Amygdala (tissue), 56 donors: ENCODE results near the gene IGIP.

ENCODE experiments used
- DNase-seq, 56 donors: peaks; one replicate each; lab custom pipeline; 2025; lab: John Stamatoyannopoulos, UW

IGIP gene

DNA sequence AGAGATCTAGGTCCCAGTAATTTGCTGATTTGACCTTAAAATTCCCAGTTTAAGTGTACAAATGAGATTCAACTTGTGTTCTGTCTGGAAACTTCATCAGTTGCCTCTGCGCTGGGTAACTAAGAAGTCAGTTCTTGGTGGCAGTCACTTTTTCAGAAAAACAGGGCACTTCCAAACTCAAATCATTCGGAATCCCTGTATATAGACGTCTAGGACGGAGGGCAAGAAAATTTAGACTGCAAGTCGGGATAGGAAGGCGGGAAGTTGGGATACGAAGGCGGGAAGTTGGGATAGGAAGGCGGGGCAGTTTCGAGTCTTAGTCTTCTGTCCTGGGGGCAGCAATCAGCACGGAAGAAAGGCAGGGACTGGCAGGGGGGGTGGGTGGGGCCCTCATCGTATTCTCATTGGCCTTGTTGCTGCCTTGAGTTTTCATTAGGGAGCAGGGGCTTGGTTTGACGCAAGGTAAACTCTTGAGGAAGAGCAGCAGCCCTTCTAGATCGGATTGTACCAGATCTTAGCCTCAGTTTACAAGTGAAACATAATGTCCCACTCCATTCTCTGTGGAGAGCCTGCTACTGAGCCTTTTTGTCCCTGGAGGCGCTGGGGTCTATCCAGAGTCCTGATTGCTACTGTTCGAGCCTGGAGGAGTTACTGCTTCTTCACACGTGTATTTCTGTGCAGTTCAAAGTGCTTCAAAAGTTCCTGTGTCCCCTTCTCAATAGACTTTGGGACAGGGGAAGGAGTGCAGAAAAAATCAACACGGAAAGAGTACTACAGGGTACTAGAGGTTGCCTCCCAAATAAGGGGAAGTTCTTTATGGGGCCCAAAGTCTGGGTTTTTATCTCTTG, 14.5 kb upstream of the IGIP start:
- DNase-seq = no peak

DNA sequence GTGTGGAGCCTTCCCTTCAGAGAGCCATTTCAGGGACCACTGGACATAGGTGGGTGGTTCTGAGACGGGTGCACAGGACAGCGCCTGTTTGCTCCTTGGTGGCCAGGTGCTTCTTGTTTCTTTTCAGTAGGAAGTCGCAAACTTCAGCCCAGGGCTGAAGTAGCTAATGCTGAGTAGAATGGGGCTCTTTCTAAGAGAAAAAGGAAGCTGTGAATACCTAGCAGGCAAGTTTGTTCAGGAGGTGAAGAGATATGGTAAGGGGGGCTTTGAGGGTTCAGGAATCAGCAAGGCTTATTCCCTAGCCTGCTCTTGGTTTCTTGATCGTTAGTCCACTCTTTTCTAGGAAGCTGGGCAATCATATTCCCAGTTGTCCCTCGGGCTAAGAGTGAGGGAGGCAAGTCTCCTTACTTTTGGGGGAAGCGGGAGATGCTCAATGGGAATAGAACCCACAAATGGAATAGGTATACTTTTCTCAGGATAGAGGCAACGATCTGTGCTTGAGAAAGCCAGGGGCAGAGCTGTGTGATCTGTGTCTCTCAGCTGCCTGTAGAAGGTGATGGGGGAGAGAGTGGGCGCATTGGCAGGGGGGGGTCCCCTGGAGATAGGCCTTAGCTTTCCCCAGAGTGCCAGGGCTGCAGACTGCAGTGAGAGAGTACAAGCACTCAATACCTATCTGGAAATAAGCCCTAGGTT, 13.7 kb upstream of the IGIP start:
- no peak for DNase-seq

DNA sequence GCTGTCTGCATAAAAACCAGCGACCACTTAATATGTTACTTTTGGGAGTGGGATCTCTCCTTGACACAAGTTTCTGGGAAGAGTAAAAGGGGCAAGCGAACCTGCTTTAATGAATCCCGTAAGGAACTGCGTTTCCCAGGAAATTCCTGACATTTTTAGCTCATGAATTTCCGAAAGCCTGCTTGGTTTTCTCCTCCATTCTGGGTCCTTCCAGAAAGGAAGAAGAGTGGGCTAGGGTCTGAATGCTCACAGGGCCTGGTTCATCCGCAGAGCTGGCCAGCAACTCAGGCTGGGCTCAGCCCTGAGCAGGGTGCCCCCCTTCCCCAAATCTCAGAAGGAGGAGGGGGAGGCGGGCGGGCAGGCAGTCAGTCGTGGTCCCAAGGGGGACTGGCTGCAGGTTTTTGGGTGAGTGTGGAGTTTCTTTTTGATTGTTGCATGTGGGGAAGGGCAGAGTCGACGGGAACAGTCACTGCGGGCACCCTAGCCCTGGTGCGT, 13.0 kb upstream of the IGIP start:
- no peak for DNase-seq

DNA sequence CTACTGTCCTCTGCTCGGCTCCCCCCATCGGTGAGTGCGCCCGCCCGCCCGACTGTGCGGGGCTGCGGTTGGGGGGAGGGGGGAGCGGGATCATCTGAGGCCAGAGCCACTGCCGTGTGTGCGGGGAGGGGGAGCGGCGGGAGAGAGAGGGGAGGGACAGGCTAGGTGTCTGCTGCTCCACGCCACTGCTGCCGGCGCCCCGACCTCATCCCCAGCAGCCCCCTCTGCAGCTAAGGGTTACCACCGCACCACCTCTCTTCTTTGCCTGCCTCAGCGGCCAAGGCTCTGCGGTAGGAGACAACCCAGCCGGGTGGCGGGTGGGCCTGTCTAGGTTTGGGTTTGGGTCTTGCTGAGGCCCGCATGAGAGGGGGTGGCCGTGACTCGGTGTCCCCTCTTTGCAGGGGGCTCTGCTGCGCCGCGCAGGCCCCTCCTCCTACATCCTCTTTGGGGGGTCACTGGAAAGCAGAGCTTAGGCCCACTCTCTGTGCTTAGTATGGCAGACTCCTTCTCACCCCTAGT, 12.5 kb upstream of the IGIP start:
- peak in 9 of 56 donors; percentile 8 to 57 (median 24) for DNase-seq

DNA sequence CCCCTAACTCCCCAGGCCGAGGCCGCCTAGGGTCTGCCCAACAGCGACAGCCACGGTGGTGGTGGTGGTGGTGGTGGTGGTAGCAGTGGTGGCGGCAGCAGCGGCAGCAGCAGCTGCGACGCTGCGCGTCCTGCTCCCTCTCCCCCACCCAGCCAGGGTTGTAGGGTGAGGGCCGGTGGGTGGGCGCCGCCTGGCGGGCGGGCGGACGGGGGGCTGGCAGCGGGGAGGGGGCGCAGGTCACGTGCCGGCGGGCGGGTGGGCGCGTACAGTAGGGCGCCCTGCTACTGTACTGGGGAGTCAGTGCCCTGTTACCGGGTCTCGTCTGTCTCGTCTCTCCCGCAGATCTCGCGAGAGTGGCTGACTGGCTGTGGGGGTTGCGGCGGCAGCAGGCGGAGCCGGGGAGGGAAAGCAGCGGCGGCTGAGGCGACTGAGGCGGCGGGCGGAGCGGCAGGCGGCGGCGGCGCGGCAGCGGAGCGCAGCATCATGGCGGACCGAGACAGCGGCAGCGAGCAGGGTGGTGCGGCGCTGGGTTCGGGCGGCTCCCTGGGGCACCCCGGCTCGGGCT, 12.0 kb upstream of the IGIP start, which contains the start of gene PURA:
Gene PURA, plus strand, starts transcription at position 411 of the 565 bp plus-strand sequence. Its CDS starts 73 bp downstream, at position 484.
- DNase-seq = peak in 54 of 56 donors; percentile 28 to 88 (median 78)

DNA sequence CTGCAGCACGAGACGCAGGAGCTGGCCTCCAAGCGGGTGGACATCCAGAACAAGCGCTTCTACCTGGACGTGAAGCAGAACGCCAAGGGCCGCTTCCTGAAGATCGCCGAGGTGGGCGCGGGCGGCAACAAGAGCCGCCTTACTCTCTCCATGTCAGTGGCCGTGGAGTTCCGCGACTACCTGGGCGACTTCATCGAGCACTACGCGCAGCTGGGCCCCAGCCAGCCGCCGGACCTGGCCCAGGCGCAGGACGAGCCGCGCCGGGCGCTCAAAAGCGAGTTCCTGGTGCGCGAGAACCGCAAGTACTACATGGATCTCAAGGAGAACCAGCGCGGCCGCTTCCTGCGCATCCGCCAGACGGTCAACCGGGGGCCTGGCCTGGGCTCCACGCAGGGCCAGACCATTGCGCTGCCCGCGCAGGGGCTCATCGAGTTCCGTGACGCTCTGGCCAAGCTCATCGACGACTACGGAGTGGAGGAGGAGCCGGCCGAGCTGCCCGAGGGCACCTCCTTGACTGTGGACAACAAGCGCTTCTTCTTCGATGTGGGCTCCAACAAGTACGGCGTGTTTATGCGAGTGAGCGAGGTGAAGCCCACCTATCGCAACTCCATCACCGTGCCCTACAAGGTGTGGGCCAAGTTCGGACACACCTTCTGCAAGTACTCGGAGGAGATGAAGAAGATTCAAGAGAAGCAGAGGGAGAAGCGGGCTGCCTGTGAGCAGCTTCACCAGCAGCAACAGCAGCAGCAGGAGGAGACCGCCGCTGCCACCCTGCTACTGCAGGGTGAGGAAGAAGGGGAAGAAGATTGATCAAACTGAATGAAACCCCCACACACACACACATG, 11.2 kb upstream of the IGIP start:
- DNase-seq = peak in 24 of 56 donors; percentile 14 to 73 (median 52)

DNA sequence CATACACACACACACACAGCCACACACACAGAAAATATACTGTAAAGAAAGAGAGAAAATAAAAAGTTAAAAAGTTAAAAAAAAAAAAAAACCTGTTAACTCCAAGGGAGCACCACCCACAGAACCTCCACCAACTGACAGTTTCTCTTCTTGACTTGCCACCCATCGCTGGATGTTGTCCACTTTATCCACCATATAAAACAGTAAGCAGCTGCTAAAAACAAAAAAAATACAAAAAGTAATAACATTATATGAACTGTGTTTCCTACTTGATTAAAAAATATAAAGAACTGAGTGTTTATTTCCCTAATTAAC, 10.6 kb upstream of the IGIP start:
- no peak for DNase-seq

DNA sequence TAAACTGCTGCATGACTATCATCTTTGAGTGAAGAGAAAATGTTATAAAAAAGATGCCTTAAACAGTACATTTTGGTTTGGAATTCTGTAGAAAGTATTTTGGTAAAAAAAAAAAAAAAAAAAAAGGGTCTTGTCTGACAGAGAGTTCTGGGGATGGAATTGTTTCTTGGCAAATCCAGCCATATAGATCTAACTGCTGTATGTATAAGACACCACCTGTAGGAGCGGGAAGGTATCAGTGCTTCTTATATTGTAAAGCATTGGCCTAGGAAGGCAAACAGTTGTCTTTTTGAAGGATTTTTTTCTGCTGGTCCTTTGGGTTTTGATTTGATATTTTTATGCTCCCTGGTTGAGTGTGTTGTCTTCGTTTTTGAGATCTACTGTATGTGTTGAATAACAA, 9.0 kb upstream of the IGIP start:
- DNase-seq = no peak

DNA sequence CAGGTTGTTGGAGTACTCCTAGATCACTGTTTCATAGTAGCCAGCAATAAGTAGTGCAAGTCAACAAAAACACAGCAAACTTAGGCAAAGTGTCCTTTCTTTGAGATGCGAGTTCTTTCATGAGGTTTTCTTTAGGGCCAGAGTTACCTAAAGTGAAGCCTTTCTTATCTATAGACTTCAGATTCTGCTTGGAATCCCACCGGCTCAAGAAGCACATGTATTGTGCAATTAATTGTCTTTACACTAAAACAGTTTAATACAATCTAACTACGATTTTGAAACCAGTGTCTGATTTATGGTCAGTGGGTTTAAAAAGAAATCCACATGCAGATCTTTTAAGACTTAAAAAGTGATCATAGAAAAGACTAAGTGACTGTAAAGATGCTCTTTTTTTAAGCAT, 8.2 kb upstream of the IGIP start:
- DNase-seq = no peak

DNA sequence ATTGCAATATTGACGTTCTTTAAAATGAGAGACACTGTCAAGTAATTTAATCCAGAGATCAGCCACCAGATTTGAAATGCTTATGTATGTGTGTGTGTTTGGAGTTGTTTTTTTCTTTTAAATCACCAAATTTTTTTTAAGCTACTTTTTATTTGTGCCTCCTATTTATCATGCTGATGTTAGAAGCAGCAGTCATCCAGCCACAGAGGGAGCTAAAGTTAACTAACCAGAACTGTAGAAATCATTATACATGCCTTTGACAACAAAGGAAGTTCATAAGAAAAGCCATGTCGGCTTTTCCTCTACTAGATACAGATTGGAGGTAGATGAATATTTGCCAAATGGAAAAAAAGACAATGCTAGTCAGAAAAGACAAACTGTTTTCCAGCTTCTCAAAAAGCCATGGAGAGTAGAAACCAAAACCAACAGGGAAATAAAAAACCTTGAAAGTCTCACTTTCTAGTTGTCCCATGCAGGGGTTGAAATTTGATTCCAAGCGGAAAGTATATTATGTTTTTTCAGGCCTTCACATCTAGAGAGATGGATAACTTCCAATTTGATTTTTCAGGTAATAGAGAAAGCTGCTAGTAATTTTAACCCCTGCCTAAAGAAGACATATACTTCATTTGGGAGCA, 7.3 kb upstream of the IGIP start:
- no peak for DNase-seq

DNA sequence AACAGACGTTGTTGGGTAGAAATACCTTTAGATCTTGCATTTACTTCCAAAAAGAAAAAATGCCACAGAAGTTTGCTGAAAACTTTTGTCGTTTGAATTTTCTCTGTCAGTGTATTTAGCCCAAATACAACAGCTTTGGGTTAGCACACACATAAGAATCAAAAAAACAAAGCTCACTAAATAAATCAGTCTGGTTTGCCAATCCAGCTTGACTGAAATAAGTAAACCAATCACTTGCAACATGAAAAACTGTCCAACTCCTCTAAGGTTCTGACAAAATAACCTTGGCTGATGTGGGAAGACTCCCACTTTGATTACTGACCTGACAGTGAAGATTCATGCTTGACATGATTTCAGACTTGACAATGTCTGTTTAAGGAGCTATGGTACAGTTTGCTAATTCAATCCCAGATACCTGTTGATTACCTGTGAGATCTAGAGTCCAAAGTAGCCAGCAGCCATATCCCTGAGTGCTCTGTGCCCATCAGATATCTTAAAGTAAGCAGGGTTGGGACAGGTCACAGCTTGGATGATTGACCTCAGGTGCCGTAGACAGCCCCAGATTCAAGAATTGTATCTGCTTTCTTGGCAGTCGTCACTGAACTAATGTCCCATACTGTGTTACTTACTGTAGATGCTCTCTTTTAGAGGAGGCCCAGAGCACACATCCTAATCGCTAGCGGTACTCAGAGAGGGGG, 727 bp downstream of the IGIP start:
- no peak for DNase-seq

DNA sequence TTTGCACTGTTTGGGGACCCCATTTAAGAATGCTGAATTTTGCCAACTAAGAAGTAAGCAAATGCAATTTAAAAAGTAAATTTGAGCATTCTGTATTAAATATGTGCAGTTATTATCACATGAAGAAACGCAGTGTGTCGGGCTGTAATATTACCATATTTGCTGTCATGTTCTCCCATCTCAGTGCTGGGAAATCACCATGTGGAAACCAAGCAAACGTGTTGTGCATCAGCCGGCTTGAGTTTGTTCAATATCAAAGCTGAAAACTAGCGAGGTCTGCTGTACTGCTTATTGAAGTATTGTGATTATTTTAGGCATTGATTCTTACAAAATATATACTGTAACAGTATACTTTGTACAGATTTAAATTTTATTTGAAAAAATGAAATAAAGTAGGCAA, 2.6 kb downstream of the IGIP start:
- no peak for DNase-seq

DNA sequence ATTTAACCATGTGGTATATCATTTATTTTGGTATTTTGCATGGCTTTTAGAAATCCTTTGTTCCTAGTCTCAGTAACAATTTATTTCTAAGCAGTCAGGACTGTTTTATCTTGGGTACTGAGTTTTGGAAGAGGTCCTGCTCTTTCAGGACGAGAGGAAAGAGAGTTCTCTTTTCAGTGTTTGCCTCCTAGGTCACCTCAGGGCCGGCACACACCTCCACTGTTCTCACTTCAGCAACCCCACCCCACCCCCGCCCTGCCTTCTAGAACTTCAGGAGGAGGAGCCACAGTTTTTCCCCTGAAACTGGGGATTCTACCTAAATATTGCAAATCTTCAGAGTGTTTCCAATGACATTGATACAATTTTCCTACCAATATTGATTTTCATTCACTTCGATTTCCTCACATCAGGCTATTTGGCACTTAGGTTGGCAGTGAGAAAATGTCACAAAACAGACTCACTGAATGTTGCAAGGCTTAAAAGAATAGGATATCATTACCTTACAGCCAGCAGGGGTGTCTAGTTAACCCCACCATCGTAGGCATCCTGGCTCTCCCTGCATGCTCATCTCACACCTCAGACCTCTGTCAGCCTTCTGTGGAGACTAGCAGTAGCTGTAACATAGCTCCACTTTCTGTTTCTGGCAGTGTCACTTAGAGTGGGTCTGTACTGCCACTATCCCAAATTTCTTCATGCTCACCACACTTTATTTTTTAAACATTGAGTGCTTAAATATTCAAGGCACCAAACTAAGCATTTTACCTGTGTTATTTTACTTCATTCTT, 5.4 kb downstream of the IGIP start:
- no peak for DNase-seq

DNA sequence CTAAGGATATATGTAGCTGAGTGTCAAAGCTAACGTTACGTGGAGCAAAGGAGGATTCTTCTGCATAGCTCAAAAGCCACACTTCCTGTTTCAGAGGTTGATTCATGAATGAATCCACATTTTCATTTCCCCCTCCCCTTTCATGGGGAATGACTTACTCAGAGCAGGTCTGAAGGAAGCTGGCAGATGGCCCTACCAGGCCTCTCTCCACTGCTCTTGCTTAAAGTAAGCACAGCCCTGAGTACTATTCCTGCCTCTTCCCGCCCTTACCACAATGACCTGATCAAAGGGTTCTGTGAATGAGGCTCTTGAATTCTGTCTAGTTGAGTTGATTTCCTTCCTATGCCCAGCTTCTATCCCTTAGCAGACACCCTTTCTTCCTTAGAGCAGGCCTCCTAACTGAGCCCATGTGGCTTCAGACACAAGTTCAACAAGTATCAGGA, 6.3 kb downstream of the IGIP start:
- DNase-seq = no peak

DNA sequence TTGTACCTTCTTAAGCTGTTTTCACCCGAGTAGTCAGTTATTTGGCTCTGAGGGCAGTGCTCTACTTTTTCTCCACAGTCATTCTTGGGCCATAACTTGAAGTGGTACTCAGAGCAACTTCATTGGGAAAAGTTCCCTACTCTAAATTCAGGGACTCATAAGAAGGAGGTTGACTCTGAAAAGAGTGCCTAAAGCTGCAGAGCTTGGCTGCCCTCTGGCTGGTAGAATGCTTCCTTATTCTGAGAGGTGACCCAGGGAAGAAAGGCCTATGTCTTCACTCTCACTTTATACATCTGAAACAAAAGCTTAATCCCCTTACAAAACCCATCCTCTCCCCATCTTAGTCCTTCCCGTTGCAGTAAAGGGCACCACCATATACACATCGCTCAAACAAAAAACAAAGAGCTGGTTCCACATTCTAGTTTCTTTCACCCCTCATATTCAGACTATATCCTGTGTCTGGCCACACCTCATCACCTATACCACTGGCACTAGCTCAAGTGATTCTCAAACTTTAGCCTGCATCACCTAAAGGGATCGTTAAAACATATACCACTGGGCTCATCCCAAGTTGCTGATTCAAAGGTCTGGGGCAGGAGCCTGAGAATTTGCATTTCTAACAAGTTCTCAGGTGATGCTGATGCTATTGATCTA, 7.9 kb downstream of the IGIP start:
- DNase-seq = no peak

DNA sequence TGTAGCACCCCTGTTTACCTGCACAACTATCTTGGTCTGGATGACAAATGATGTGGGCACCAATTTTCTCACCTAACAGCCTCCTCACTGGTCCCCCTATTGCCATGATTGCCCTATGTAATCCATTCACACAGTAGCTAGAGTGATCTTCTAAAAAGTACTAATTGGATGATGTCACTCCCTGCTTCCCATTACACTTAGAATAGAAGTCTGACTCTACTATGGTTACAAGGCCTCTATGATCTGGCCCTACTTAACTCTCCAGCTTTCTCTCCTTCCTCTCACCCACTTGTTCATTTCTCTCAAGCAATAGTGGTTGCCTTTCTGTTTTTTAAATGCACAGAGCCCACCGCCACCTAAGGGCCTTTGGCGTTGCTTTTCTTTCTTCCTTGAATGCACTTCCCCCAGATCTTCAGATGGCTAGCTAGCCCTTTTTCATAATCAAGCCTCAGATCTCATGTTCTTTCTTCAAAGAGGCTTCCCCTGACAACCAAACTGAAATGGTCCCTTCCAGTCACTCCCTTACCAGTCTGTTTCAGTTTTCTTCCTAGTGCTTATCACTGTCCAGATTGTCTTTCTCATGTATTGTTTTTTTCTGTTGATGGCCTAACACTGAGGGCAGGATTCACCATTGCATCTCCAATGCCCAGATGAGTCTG, 8.7 kb downstream of the IGIP start:
- DNase-seq = no peak

DNA sequence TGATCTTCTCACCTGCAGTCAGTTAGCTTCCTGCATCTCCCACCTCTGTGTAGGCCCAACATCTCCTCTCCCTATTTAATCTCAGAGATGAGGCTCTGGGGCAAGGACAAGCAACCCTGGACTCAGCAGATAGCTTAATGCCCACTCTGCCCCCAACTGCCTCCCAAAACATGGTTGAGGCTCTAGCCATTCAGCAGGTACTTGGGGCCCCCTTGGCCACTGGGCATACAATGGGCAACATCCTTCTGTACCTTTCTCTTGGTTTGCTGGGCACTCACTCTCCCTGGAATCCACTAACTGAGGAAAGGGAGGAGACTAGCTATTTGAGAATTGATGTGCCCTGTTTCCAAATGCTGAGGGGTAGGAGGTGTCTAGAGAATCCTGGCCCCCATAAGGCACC, 9.4 kb downstream of the IGIP start:
- no peak for DNase-seq
